ENCODE measurements around the gene PARP12. TPM values are rescaled to one million over a fixed set of nuclear protein-coding genes. Genes with fewer than 3 reads are reported as not detected.
A peak's percentile ranks its signal among the peaks of the same experiment; 100 is the strongest.

Gene PARP12
- total RNA-seq, 2 donors from 2014 or later, result 40.4 to 48.6 TPM

DNA sequence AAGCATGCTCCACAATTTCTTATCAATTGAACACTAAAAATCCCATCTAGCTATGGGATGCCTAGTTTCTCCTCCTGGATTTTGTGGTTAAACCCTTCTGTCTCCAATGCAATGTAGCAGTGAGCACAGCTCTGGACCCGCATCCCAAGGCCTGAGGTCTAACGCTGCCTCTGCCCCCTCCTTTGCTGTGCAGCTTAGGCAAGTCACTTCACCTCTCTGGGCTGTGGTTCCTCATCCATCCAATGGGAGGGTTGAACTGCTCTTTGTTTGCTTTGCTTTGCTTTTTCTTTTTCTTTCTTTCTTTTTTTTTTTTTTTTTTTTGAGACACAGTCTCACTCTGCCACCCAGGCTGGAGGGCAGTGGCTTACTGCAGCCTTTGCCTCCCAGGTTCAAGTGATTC lies 69.2 kb downstream of the PARP12 start:
- peaks cover 11 to 35% of the 10 kb centered on the region in 2 donors for H3K4me1 Mint-ChIP-seq (ENCODE audit: low read depth in 2 of 2)
- ATAC-seq, result no peak
- DNase-seq (ENCODE audit: low spot score), result no peak

GRCh38 chr7:139993169-139993568 lies 69.6 kb downstream of the PARP12 start:
- ATAC-seq (no peak), DNase-seq (ENCODE audit: low spot score) (no peak)
- H3K27ac Mint-ChIP-seq, result no peak overlapping the region
- no peaks in the 10 kb centered on the region for H3K27me3 Mint-ChIP-seq
- peaks cover 11 to 37% of the 10 kb centered on the region in 2 donors for H3K4me1 Mint-ChIP-seq (ENCODE audit: low read depth in 2 of 2)
- H3K4me3 Mint-ChIP-seq, result no peak overlapping the region
- H3K9me3 Mint-ChIP-seq, result no peaks in the 10 kb centered on the region
- no peaks in the 10 kb centered on the region for H3K36me3 Mint-ChIP-seq

More for the DNA sequence above, 69.2 kb downstream of the PARP12 start:
- Mint-ChIP-seq H3K4me3 (no peak overlapping the region), H3K27me3 (no peaks in the 10 kb centered on the region), H3K27ac (no peak overlapping the region), H3K9me3 (no peaks in the 10 kb centered on the region), H3K36me3 (no peaks in the 10 kb centered on the region)

GRCh38 chr7:139992353-139993044 lies 70.3 kb downstream of the PARP12 start:
- H3K4me1 Mint-ChIP-seq (ENCODE audit: low read depth in 2 of 2), result peaks cover 11 to 31% of the 10 kb centered on the region in 2 donors
- DNase-seq (ENCODE audit: low spot score) (no peak), ATAC-seq (no peak)
- H3K27ac Mint-ChIP-seq, result no peak overlapping the region
- H3K36me3 Mint-ChIP-seq, result peaks cover 3% of the 10 kb centered on the region
- H3K9me3 Mint-ChIP-seq, result no peaks in the 10 kb centered on the region
- H3K27me3 Mint-ChIP-seq, result no peaks in the 10 kb centered on the region
- no peak overlapping the region for H3K4me3 Mint-ChIP-seq

GRCh38 chr7:139991911-139992310 lies 70.8 kb downstream of the PARP12 start:
- peaks cover 11 to 31% of the 10 kb centered on the region in 2 donors for H3K4me1 Mint-ChIP-seq (ENCODE audit: low read depth in 2 of 2)
- peak overlapping the region in 1 of 2 donors; percentile 20 for H3K27ac Mint-ChIP-seq
- H3K4me3 Mint-ChIP-seq, result no peak overlapping the region
- ATAC-seq (no peak), DNase-seq (ENCODE audit: low spot score) (no peak)
- H3K27me3 Mint-ChIP-seq, result no peaks in the 10 kb centered on the region
- peaks cover 4% of the 10 kb centered on the region for H3K36me3 Mint-ChIP-seq
- no peaks in the 10 kb centered on the region for H3K9me3 Mint-ChIP-seq

GRCh38 chr7:139991269-139991666 lies 71.5 kb downstream of the PARP12 start:
- Mint-ChIP-seq H3K9me3 (no peaks in the 10 kb centered on the region), H3K4me1 (ENCODE audit: low read depth in 2 of 2) (peaks cover 7 to 25% of the 10 kb centered on the region in 2 donors), H3K27ac (peak overlapping the region in 1 of 2 donors; percentile 20), H3K27me3 (no peaks in the 10 kb centered on the region), H3K36me3 (peaks cover 4% of the 10 kb centered on the region), H3K4me3 (no peak overlapping the region)
- ATAC-seq (no peak), DNase-seq (ENCODE audit: low spot score) (no peak)

- Mint-ChIP-seq H3K27me3 (no peaks in the 10 kb centered on the region), H3K9me3 (no peaks in the 10 kb centered on the region), H3K4me3 (no peak overlapping the region), H3K36me3 (peaks cover 4% of the 10 kb centered on the region), H3K4me1 (ENCODE audit: low read depth in 2 of 2) (peaks cover 2 to 22% of the 10 kb centered on the region in 2 donors), H3K27ac (peak overlapping the region in 1 of 2 donors; percentile 20)
- no peak for DNase-seq (ENCODE audit: low spot score)
- ATAC-seq, result no peak
These were observed 72.0 kb downstream of the PARP12 start for GRCh38 chr7:139990571-139991268.

DNA sequence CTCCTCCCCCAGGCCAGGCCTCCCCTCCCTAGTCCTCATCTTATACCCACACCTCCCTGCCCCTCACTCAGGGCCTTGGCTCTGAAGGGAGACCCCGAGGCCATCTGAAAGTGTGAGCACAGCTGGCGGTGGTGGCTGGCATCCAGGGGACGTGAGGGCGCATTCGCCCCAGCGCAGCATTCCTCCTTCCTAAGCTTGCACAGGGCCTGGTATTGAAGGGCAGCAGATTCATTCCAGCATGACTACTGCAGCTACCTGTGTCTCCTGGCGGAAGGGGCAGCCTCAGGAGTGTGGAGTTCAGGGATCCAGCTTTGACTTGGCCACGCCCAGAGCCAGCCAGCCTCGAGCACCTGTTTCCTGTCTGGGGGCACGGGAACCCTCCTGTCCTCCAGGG lies 72.6 kb downstream of the PARP12 start:
- no peak overlapping the region for H3K4me3 Mint-ChIP-seq

DNA sequence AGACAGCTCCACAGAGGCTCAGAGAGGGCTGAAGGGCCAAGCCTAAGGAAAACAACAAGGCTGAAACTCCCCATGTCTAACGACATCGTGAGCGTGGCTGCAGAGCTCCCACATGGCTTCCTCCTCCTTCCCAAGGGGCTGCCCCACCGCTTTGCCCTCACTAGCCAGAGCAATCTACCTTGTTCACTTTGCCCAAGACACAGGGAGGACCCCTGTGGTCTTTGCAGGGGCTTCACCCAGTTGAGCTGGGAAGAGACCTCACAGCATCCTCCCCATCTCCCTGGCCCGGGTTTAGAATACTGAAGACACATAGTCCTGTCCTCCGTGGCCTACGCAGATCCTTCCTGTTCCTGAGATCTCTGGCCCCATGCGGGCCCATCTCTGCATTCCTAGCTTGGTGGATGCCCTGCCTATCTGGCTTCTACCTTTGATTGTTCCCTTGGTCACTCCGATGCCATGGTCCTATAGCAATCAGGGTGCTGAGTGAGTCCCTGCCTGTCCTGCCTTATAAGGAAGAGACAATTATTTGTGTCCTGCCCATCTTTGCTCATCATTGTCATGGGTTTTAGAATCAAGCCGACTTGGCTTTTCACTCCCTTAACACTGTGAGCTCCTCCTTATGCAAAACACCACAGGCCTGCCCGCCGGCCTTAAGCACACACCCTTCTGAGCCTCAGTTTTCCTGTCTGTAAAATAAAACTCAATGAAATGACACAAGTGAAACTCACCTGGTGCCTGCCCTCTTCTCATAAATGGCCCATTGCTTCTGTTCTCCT lies 73.2 kb downstream of the PARP12 start:
- no peak for DNase-seq (ENCODE audit: low spot score)
- no peak for ATAC-seq
- Mint-ChIP-seq H3K4me1 (ENCODE audit: low read depth in 2 of 2) (peaks cover 4 to 24% of the 10 kb centered on the region in 2 donors), H3K27me3 (no peaks in the 10 kb centered on the region), H3K36me3 (peaks cover 4% of the 10 kb centered on the region), H3K27ac (peak overlapping the region in 1 of 2 donors; percentile 68), H3K4me3 (no peak overlapping the region), H3K9me3 (no peaks in the 10 kb centered on the region)

More for the DNA sequence above, 72.6 kb downstream of the PARP12 start:
- no peak for ATAC-seq
- H3K27me3 Mint-ChIP-seq, result no peaks in the 10 kb centered on the region
- no peaks in the 10 kb centered on the region for H3K9me3 Mint-ChIP-seq
- peaks cover 0 to 21% of the 10 kb centered on the region in 2 donors for H3K4me1 Mint-ChIP-seq (ENCODE audit: low read depth in 2 of 2)
- no peak for DNase-seq (ENCODE audit: low spot score)
- peaks cover 4% of the 10 kb centered on the region for H3K36me3 Mint-ChIP-seq
- peak overlapping the region in 1 of 2 donors; percentile 68 for H3K27ac Mint-ChIP-seq

GRCh38 chr7:139987691-139988516 lies 74.8 kb downstream of the PARP12 start:
- DNase-seq (ENCODE audit: low spot score), result no peak
- H3K9me3 Mint-ChIP-seq, result no peaks in the 10 kb centered on the region
- peaks cover 11 to 27% of the 10 kb centered on the region in 2 donors for H3K4me1 Mint-ChIP-seq (ENCODE audit: low read depth in 2 of 2)
- no peak overlapping the region for H3K4me3 Mint-ChIP-seq
- no peak for ATAC-seq
- peak overlapping the region in 1 of 2 donors; percentile 68 for H3K27ac Mint-ChIP-seq
- no peaks in the 10 kb centered on the region for H3K27me3 Mint-ChIP-seq
- peaks cover 4% of the 10 kb centered on the region for H3K36me3 Mint-ChIP-seq

GRCh38 chr7:139985811-139986210 lies 76.9 kb downstream of the PARP12 start:
- peaks cover 4% of the 10 kb centered on the region for H3K36me3 Mint-ChIP-seq
- DNase-seq (ENCODE audit: low spot score) (no peak), ATAC-seq (no peak)
- peak overlapping the region in 1 of 2 donors; percentile 68 for H3K27ac Mint-ChIP-seq
- no peaks in the 10 kb centered on the region for H3K27me3 Mint-ChIP-seq
- no peak overlapping the region for H3K4me3 Mint-ChIP-seq
- H3K4me1 Mint-ChIP-seq (ENCODE audit: low read depth in 2 of 2), result peaks cover 12 to 22% of the 10 kb centered on the region in 2 donors
- H3K9me3 Mint-ChIP-seq, result no peaks in the 10 kb centered on the region

- ATAC-seq, result no peak
These were observed 77.9 kb downstream of the PARP12 start for GRCh38 chr7:139984642-139985539.

More at GRCh38 chr7:139984642-139985539, 77.9 kb downstream of the PARP12 start:
- Mint-ChIP-seq H3K27ac (peak overlapping the region; percentile 4 to 68), H3K9me3 (no peaks in the 10 kb centered on the region), H3K36me3 (peaks cover 4% of the 10 kb centered on the region), H3K27me3 (no peaks in the 10 kb centered on the region), H3K4me3 (no peak overlapping the region), H3K4me1 (ENCODE audit: low read depth in 2 of 2) (peaks cover 21 to 28% of the 10 kb centered on the region in 2 donors)
- no peak for DNase-seq (ENCODE audit: low spot score)
